ENCODE measurements around the gene AIP. TPM values are rescaled to one million over a fixed set of nuclear protein-coding genes. Genes with fewer than 3 reads are reported as not detected.

AIP gene
- total RNA-seq, 2 donors from 2014 or later, result 44.4 to 50.5 TPM

DNA sequence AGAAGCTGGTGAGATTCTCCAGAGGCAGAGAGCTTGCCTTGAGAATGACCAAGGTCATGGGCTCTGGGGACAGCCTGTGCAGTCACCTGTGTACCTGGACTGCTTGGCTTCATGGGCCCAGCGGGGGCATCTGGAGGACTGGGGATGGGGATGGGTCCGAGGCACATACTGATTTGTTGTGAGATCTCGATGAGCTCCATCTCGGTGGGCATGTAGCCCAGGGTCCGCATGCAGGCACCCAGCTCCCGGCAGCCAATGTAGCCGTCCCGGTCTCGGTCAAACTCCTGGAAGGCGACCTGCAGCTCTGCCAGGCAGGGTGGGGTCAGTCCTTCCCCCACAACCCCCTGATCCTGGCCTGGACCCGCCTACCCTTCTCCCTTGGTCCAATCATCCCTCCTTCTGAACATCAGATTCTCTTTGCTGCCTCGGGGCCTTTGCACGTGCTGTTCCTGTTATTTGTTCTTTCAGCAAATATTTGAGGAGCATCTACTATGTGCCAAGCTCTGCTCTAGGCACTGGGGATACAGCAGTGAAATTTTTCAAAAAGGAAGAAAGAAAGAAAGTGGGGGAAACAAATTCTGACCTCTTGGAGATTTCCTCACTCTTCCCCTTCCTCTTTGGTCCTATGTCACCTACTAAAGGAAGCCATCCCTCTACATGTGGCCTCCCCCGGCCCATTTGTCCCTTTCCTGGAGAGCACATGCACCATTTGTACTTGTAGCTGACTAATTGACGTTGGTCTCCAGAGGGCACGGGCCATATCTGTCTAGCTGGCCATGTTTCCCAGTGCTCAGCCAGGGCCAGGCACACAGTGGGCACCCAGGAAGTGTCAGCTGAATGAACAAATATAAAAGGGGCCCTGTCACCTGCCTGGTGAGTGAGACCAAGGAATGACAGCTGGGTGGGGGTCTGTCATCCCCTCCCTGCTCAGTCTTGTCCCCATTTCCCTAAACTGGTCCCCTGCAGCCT, 38.3 kb downstream of the AIP start:
- intact Hi-C loops (cut with DNase I), result no loop called here

DNA sequence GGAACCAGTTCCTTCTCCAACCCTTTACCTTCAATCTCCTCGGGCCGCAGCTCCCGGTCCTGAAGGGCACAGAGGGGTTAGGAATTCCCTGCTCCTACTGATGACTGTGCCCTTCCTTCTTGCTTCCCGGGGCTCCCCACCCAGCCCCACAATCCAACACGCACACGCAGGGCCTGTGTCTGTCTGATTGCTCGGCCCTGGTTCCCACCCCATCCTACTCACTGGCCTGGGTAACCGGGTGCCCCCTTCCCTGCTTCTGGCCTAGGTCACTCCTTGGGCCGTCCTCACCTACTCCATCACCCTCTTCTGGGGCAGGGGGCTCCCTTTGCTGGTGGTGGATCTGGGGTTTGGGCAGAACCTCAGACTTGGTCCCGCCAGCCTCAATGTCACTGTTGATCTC, 39.1 kb downstream of the AIP start:
- no peak for DNase-seq (ENCODE audit: low spot score)
- intact Hi-C loops (cut with DNase I), result no loop called here

More for the DNA sequence above, 38.3 kb downstream of the AIP start:
- DNase-seq (ENCODE audit: low spot score), result peak; percentile 68

DNA sequence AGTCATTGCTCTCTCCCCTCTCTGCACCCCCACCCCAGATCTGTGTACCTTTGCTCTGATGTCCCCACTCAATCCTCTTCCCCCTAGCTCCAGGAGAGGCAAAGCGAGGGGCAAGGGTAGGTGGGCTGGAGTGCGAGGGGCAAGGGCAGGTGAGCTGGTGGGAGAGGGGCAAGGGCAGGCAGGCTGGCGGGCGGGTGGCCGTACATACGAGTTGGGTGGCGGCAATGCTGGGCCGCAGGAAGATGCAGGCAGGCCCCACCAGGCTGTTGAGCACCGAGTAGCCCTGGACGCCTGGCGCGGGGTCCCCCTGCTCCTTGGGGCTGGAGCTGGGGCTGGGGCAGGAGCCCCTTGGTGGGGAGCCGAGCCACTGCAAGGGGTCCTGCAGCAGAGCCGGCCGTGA, 39.5 kb downstream of the AIP start:
- intact Hi-C loops (cut with DNase I), result no loop called here
- peak; percentile 64 for DNase-seq (ENCODE audit: low spot score)

DNA sequence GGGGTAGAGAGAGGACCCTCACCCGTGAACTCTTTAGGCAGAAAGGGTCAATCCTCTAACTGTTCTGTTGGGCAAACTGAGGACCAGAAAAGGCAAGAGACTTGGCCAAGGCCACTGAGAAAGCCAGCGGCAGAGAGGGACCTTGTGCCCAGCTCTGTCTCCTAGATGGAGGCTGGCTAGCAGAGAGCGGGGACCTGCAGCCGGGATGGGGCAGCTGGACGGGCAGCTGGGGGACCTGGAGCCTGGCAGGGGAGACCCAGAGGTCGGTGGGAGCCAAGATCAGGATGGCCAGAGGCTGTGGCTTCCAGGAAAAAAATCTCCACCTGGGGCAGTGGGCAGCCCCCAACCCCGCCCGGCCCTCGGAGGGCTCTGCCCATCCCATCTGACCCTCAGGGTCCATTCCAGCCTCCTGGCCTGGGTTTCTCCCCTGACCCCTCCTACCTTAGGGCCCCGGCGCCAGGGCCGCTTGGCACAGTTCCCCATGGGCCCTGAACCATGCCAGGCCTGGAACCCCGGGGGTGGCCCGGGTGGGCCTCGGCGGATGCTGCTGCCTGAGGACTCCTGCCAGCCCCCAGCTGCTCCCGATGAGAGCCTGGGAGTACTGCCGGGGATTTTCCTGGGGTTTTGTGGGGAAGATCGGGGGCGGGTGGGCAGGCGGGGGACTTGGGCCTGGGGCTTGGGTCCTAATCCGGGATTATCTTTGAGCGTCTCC, 40.2 kb downstream of the AIP start, which contains the start of gene CABP2:
CABP2 (minus strand) TSS at position 603 of the 712 bp plus-strand sequence; CDS start at position 483, 120 bp downstream.
- no peak for DNase-seq (ENCODE audit: low spot score)
- intact Hi-C loops (cut with DNase I), result no loop called here

DNA sequence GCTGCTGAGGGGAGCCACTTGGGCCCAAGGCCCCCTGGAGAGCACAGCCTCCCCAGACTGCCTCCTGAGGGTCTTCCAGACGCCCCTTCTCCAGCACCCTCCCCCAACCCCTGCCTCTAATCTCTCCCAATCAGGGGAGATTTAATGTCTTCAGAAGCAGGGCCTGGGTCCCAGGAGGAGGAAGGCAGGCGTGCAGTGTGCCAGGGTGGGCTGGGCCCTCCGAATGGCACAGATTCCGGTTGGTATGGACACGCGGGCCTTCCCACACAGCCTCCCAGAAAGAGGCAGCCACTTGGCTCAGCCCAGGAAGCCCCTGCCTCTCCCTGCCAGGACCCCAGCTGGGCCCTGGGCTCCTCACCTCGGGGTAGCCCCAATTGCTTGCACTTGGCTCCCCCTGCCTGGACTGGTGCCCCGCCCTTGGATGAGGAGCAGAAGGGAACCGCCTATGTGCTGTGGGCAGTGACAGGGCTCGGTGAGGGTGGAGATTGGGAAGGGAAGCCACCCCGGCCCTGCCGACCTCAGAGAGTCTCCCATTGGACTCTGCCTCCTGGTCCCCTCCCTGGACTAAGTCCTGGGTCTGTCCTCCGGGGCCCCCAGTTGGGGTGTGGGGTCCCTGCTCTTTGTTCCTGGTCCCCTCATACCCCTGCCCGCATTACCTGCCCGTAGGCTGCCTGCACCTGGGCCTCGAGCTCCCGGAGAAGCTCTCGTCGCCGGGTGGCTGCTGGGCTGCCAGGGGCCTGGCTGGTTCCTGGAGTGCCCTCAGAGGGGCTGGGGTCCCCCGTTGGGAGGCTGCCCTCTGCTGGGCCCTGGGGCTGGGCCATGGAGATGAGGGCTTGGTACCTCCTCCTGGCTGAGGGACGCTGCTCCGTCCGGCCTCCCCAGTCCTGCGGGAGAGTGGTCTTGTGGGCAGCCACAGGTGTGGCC, 41.0 kb downstream of the AIP start:
- intact Hi-C loops (cut with DNase I), result no loop called here
- DNase-seq (ENCODE audit: low spot score), result peak; percentile 69

DNA sequence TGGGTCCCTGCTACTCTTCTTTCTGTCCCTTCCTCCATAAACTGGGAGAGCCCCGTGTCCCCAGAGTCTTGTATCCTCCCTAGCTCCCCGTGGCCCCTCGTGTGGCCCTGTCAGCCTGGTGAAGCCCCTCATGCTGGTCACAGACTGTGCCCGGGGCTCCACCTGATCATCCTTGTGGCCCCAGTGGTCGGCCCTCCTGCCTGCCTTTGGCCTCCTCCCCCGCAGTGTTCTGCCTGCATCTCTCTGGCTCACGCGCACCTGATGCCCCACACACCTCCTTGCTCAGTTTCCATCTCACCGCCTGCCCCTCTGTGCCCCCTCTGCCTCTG, 41.6 kb downstream of the AIP start:
- intact Hi-C loops (cut with DNase I), result no loop called here
- peak; percentile 51 for DNase-seq (ENCODE audit: low spot score)

DNA sequence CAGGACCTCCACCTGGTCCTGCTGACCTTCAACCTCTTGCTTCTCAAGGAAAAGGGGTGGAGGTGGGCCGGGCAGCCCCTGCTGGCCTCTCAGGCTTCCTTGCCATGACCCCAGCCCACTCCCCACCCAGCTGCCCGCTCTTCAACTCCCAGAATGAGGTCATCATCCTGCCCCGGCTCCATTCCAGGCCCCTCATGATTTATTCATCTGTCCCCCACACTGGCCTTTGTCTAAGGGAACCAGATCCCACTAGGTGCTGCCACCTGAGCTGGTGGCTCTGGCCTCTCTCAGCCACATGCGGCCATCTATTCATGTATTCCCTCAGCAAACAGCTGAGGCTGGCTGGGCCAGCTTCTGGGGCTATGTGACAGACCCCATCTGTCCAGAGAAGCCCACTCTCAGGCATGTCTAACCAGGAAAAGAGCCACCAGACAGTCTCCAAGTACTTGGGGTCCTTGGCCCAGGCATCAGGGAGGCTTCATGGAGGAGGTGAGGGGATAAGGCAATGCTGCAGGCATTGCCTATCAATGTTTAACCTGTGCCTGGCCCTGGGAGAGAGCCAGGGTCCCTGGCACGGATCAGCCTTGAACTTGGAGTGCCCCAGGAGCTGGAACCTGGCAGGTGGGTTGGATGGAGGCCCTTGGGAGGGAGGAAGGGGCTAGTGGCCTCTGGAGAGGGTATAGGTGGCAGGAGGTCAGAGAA, 42.6 kb downstream of the AIP start:
- intact Hi-C loops (cut with DNase I), result no loop called here

DNA sequence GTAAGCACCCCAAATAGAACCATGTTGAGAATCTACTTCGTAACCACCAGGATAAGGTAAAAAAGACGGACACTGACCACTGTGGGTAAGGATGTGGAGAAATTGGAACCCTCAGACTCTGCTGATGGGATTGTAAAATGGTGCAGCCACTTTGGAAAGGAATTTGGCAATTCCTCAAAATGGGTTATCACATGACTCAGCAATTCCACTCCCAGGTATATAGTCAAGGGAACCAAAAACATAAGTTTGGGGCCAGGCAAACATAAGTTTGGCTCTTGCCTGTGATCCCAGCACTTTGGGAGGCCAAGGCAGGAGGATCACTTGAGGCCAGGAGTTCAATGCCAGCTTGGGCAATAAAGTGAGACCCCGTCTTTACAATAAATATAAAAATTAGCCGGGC, 45.5 kb downstream of the AIP start:
- DNase-seq (ENCODE audit: low spot score), result no peak
- intact Hi-C loops (cut with DNase I), result no loop called here

More for the DNA sequence above, 42.6 kb downstream of the AIP start:
- DNase-seq (ENCODE audit: low spot score), result no peak

DNA sequence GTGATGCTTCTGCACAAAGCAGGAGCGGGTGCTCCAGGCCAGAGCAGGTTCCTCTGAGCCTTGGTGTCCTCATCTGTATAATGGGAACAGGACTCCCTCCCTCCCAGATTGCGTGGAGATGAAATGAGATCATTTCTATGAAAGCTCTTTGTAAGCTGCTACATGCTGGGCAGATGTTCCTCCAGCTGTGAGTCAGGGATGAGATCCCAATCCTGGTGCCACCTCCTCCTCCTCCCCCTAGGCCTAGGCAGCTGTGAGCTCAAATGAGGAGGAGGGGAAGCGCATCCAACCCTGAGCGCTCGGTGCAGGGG, 47.4 kb downstream of the AIP start:
- intact Hi-C loops (cut with DNase I), result no loop called here
- DNase-seq (ENCODE audit: low spot score), result no peak

DNA sequence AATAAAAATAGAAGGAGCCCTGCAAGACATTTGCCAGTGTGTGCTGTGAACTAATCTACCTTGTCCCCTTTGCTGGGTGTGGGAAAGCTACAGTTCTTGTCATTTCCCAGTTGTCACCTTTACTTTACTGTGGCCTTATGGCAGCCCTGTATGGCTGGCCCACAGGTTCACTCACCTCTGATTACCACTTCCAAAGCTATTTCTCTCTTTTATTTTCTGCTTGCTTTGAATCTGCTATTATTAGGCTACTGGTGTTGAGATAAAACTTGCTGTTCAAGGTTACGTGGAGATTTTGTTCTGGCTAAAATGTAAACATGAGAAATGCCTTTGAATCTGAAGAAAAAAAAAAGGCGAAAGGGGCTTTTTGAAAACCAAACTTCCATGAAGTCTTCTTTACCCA, 50.1 kb downstream of the AIP start:
- no peak for DNase-seq (ENCODE audit: low spot score)
- intact Hi-C loops (cut with DNase I), result no loop called here

DNA sequence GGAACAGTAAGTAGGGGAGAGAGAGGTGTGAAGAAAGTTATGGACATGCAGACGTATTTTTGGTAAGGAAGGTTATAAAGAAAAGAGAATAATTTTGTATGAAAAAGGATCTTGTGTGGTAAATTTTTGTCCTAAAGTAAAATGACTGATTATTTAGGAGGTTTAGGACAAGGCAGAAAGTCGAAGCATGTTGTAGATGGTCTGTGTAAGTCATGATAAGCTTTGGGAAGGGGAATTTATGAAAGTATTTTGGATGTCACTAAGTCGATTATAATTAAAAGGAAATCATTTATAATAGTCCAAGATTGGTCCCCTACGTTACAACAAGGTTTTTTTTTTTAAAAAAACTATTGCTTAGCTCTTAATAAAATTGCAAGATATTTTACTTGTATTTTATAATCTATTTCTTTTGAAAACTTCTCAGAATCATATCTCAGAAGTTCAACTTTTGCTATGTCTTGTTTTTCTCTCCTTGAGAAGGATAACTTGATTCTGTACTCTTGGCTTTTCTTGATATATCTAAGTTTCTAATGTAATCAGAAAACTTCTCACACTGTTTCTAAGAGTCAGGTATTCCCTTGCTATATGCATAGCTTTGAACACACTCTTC, 51.3 kb downstream of the AIP start:
- intact Hi-C loops (cut with DNase I), result no loop called here
- no peak for DNase-seq (ENCODE audit: low spot score)

DNA sequence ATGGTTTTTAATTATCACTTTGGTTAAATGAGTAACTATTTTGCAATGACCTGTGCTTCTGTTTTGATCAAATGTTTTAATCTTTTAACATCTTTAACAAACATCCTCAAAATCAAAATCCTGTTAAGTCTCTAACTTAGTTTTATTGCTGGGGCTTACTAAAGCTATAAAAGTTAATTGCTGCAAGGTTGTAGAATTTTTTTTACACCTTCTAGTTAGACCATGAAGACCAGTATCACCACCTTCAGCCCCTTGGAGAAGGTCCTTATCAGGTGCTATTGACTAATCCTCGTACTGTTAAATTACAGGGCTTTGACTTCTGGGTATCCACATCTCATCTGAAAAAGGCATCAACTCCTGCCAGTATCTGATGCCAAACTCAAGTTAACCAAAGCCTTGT, 52.7 kb downstream of the AIP start:
- no peak for DNase-seq (ENCODE audit: low spot score)
- intact Hi-C loops (cut with DNase I), result no loop called here

DNA sequence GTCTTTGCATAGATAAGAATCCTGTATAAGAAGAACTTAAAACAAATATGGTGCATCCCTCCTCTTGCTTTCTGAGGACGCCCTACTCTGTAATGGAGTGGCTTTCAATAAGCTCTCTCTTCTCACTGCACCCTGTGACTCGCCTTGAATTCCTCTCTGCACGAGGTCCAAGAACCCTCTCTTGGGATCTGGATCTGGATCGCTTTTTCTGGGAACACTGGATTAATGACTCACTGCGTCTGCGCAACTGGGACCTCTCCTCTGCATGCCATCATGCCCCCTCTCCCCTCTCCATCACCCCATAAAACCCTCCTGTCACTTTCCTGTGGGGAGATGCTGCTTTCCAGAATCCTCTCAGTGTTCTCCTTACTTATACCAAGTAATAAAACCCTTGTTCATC, 55.5 kb downstream of the AIP start:
- intact Hi-C loops (cut with DNase I), result no loop called here
- DNase-seq (ENCODE audit: low spot score), result no peak

DNA sequence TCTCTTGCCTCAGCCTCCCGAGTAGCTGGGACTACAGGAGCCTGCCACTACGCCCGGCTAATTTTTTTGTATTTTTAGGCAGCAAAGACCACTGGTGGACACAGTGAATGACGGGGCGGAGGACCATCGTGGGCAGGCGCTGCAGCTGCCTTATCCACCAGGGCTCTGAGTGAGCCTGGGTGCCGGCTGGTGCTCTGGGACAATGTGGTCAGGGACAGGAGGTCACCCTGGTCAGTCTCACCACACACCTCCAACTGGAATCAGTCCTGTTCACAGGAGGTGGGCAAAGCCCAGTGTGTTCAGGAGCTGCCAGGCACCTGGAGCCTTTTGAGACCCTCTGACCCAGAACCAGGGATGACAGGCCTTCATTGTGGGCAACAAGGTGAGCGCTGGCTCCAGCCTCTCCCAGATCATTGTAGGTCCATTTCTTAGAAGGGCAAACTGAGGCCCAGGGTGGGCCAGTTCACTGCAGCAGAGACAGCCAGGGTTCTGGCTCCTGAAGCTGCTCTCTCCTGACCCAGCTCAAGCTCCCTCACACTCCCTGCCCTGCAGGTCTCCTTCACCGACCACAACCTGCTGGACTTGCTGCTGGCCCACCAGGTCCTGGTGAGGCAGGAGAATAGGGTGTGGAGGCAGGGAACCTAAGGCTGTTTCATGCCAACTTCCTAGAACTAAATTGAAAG, 56.1 kb downstream of the AIP start:
- intact Hi-C loops (cut with DNase I), result no loop called here
- no peak for DNase-seq (ENCODE audit: low spot score)

DNA sequence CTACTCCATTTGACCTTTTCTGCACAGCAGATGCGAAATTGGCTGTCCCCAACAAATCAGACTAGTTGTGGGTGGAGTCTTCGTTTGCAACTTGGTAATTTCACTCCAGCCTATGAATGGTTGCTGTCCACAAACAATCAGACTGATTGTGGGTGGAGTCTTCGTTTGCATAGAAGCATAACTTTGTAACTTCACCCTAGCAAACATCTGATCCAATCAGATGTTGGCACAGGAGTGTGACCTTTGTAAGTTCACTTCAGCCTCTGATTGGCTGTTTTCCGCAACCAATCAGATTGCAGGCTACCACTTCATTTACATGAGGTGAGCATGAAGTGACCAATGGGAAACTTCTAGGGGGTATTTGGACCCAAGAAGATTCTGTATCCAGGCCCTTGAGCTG, 56.7 kb downstream of the AIP start:
- no peak for DNase-seq (ENCODE audit: low spot score)

More for the DNA sequence above, 56.7 kb downstream of the AIP start:
- intact Hi-C loops (cut with DNase I), result no loop called here

Data from posterior vena cava (tissue), 2 donors.